Dendritic cell treated with granulocyte-macrophage colony-stimulating factor and Interleukin-4, amounts not matched to agents 40 ng/mL and 50 ng/mL, for 4 days (primary cell): ENCODE data around the gene DEFB132.
"Not testable (repeated sequence)": the region's sequence is repeated elsewhere in the genome, so short reads cannot be mapped to it uniquely, and the experiment has no call there.

Experiments used
- H3K27ac Mint-ChIP-seq: one replicate; pipeline ENCODE4 v1.8.0; 2022; ENCODE audit warnings: mild to moderate bottlenecking, mixed read lengths
- H3K27me3 Mint-ChIP-seq: one replicate; pipeline ENCODE4 v1.8.0; 2022; ENCODE audit warnings: mild to moderate bottlenecking, mixed read lengths
- H3K36me3 Mint-ChIP-seq: one replicate; pipeline ENCODE4 v1.8.0; 2022; ENCODE audit warnings: low read depth, mixed read lengths
- H3K4me1 Mint-ChIP-seq: one replicate; pipeline ENCODE4 v1.8.0; 2022; ENCODE audit warnings: low read depth, mixed read lengths
- H3K4me3 Mint-ChIP-seq: one replicate; pipeline ENCODE4 v1.8.0; 2022; ENCODE audit warnings: mild to moderate bottlenecking, moderate library complexity, mixed read lengths
- H3K9me3 Mint-ChIP-seq: one replicate; pipeline ENCODE4 v1.8.0; 2022; ENCODE audit warnings: mixed read lengths
- intact Hi-C: fragments of 100-400 bp; cut with micrococcal nuclease; formaldehyde crosslinking; loops from one replicate; pipeline ENCODE4 v1.15.0; 2022

The DEFB132 gene, protein sequence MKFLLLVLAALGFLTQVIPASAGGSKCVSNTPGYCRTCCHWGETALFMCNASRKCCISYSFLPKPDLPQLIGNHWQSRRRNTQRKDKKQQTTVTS

DNA sequence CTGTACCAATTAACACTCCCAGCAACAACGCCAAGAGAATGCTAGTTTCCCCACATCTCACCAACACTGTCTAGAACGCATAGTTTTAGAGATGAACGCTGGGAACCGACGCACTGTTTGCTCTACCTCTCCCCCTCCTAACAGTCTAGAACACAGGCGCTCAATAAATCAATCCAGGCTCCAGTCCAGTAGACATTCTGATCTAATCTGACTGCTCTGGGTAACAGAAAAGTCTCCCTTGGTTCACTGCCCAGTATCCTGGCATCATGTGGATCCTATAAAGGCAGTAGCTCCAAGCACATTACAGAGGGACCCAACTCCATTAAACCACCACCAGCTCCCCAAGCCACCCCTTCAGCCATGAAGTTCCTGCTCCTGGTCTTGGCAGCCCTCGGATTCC lies at the start of gene DEFB132:
DEFB132 (plus strand) TSS at position 306 of the 400 bp plus-strand sequence; CDS start at position 361, 55 bp downstream.
- H3K36me3 Mint-ChIP-seq, result no peaks in the 10 kb centered on the region
- no peaks in the 10 kb centered on the region for H3K9me3 Mint-ChIP-seq
- H3K27me3 Mint-ChIP-seq, result peaks cover 7% of the 10 kb centered on the region
- H3K27ac Mint-ChIP-seq, result no peak within 1 kb of the TSS
- intact Hi-C loops, result no loop called here
- H3K4me1 Mint-ChIP-seq, result peaks cover 6% of the 10 kb centered on the region
- no peak within 1 kb of the TSS for H3K4me3 Mint-ChIP-seq

DNA sequence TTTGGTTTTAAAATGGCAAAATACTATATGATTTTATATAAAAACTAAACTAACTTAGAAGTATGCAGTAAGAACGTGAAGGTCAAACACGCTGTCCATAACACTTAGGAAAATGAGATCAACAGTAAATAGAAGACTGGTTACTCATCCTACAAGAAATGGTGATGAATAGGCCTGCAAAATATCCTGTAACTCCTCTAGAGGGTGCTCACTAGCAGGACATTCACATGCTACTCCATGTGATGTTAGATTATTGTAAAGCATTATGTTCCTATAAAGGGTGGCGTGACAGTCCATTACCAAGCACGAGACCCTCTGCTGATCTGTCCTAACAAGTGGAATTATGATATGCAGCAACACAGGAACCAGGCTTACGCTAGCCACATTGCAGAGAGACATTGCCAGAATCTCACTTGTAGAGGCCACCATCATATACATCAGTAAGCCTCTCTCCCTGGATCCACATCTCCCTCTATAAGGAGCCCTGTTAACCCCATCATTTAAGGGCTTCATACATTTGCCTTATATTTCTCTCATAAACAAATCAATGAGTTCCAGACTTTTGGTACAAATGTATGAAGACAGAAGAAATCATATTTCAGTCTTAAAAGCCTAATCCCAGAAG lies 48.5 kb upstream of the DEFB132 start:
- H3K4me1 Mint-ChIP-seq, result no peaks in the 10 kb centered on the region
- intact Hi-C loops, result loop anchor here (1.0 to 2.0 kb wide), 2 partner anchors 58 to 122 kb away; no protein-coding TSS in a partner anchor
- H3K27me3 Mint-ChIP-seq, result peaks cover 3% of the 10 kb centered on the region
- no peaks in the 10 kb centered on the region for H3K9me3 Mint-ChIP-seq
- no peak overlapping the region for H3K27ac Mint-ChIP-seq
- no peaks in the 10 kb centered on the region for H3K36me3 Mint-ChIP-seq
- no peak overlapping the region for H3K4me3 Mint-ChIP-seq

DNA sequence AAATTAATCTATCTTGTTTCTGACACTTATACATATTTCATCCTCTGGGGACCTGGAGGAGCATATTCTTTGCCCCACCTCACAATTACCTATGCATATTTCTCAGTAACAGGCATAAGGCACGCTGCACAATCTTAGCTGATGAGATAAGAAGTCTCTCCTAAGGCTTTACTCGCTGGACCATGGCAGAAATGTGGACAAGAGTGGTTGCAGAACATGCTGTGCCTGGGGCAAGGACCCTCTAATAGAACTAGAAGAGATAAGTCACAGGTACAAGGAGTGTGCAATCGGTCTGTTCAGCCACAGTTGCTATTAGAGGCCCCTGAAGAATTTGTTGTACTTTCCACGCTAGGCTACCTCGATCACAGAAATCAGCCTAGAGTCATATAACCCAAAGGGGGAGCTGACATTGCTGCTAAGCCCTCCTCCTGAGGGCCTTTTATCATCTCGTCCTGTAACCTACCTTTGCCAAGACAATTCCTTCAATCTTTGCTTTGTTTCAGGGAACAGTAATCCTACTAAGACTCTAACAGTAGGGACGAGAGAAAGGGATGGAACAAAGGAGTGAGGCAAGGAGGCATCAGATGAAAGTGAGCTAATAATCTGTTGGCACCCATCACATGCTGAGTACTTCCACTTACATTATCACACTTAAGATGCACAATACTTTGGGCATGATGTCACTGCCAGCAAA lies 46.6 kb upstream of the DEFB132 start:
- Mint-ChIP-seq H3K9me3 (no peaks in the 10 kb centered on the region), H3K4me3 (no peak overlapping the region), H3K36me3 (no peaks in the 10 kb centered on the region), H3K4me1 (no peaks in the 10 kb centered on the region), H3K27ac (no peak overlapping the region), H3K27me3 (no peaks in the 10 kb centered on the region)
- intact Hi-C loops, result no loop called here

DNA sequence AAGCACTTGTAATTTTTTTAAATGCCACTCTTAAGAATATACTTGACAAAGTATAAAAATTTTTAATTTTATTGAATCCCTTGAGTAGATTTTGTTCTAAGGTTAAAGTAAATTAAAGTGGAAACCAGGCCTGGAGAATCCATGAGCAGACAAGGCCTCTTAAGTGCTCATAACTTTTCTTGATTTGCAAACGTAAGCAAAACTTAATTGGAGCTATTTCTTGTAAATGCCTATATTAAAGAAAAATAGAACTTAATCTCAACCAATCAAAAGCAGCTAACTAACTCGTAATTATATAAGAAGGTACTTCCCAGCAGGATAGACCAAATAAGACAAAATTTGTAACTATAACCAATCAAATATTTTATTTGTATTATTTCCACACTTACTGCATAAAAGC lies 43.1 kb upstream of the DEFB132 start:
- no peak overlapping the region for H3K27ac Mint-ChIP-seq
- no peaks in the 10 kb centered on the region for H3K36me3 Mint-ChIP-seq
- H3K4me3 Mint-ChIP-seq, result no peak overlapping the region
- intact Hi-C loops, result no loop called here
- peaks cover 2% of the 10 kb centered on the region for H3K4me1 Mint-ChIP-seq
- no peaks in the 10 kb centered on the region for H3K9me3 Mint-ChIP-seq
- H3K27me3 Mint-ChIP-seq, result no peaks in the 10 kb centered on the region

DNA sequence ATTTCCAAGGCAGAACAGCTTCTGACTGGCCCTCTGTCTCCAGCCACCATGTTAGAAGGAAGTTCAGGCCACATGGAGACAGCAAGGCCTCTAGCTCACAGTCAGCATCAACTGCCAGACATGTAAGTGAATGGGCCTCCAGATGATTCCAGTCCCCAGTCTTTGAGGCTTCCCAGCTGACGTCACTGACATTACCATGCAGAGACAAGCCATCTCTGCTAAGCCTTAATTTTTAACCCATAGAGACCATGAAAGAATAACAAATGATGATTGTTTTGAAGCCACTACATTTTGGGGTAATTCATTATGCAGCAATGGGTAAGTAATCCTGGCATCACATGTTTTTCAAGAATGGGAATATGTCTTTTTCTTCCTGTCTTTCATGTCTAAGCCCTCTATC lies 41.7 kb upstream of the DEFB132 start:
- H3K4me3 Mint-ChIP-seq, result no peak overlapping the region
- H3K9me3 Mint-ChIP-seq, result no peaks in the 10 kb centered on the region
- H3K4me1 Mint-ChIP-seq, result peaks cover 6% of the 10 kb centered on the region
- no peak overlapping the region for H3K27ac Mint-ChIP-seq
- peaks cover 11% of the 10 kb centered on the region for H3K27me3 Mint-ChIP-seq
- intact Hi-C loops, result no loop called here
- H3K36me3 Mint-ChIP-seq, result no peaks in the 10 kb centered on the region

DNA sequence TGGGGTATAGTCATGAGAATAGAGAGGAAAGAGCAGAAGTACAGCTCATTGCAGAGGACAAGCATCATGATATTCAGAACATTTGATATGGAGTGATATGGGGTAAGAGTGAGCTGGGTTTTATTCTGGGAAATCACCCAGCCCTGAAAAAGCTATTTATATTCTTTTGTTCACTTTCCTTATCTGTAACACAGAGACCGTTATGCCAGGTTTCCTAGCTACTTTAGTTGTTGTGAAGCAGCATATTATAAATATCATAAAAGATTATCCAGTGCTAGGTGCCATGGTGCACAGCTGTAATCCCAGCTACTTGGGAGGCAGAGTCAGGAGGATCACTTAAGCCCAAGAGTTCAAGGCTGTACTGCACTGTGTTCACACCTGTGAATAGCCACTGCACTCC lies 40.3 kb upstream of the DEFB132 start:
- Mint-ChIP-seq H3K27ac (no peak overlapping the region), H3K36me3 (no peaks in the 10 kb centered on the region), H3K4me3 (no peak overlapping the region), H3K27me3 (peaks cover 20% of the 10 kb centered on the region), H3K9me3 (no peaks in the 10 kb centered on the region), H3K4me1 (peaks cover 6% of the 10 kb centered on the region)
- intact Hi-C loops, result no loop called here

DNA sequence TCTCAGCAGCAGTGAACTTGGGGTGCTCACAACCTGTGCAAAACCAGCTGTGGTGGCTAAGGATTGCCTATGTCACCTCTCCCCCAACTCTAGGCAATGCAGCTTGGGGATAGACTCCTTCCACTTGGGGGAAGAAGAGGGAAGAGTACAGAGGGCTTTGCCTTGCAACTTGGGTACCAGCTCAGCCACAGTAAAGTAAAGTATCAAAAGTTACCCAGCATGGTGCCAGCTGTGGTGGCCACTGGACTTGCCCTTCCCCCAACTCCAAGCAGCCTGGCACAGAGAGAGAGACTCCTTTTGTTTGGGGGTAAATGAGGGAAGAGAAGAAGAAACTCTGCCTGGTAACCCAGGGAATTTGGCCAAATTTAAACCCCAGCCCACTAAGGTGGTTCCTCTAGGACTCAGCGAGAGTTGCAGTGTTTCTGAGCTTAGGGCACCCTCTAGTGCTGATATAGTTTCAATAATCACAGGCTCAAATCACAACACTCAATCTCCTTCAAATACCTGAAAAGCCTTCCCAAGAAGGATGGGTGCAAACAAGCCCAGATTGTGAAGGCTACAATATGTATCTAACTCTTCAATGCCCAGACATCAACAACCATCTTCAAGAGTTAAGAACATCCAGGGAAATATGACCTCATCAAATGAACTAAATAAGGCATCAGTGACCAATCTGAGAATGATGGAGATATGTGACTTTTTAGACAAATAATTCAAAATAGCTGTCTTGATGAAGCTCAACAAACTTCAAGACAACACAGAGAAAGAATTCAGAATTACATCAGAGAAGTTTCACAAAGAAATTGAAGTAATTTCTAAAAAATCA lies 38.0 kb upstream of the DEFB132 start:
- no peak overlapping the region for H3K27ac Mint-ChIP-seq
- H3K9me3 Mint-ChIP-seq, result no peaks in the 10 kb centered on the region
- intact Hi-C loops, result no loop called here
- H3K36me3 Mint-ChIP-seq, result no peaks in the 10 kb centered on the region
- H3K4me3 Mint-ChIP-seq, result no peak overlapping the region
- peaks cover 6% of the 10 kb centered on the region for H3K4me1 Mint-ChIP-seq
- H3K27me3 Mint-ChIP-seq, result peaks cover 28% of the 10 kb centered on the region

DNA sequence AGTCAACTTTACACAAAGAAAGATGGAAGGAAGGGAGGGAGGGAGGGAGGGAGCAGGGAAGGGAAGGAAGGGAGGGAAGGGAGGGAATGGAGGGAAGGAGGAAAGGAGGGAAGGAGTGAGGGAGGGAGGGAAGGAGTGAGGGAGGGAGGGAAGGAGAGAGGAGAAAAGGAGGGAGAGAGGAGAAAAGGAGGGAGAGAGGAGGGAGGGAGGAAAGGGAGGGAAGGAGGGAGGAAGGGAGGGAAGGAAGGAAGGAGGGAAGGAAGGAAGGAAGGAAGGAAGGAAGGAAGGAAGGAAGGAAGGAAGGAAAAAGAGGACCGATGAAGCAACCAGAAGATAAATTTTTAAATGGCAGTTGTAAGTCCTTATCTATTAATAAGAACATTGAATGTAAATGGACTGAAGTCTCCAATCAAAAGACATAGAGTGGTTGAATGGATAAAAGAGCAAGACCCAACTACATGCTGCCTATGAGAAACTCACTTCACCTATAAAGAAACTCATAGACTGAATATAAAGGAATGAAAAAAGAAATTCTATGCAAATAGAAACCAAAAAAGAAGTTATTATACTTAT lies 36.2 kb upstream of the DEFB132 start:
- intact Hi-C loops, result no loop called here
- peaks cover 28% of the 10 kb centered on the region for H3K27me3 Mint-ChIP-seq
- H3K9me3 Mint-ChIP-seq, result no peaks in the 10 kb centered on the region
- no peak overlapping the region for H3K27ac Mint-ChIP-seq
- no peaks in the 10 kb centered on the region for H3K36me3 Mint-ChIP-seq
- H3K4me3 Mint-ChIP-seq, result no peak overlapping the region
- H3K4me1 Mint-ChIP-seq, result peaks cover 6% of the 10 kb centered on the region

DNA sequence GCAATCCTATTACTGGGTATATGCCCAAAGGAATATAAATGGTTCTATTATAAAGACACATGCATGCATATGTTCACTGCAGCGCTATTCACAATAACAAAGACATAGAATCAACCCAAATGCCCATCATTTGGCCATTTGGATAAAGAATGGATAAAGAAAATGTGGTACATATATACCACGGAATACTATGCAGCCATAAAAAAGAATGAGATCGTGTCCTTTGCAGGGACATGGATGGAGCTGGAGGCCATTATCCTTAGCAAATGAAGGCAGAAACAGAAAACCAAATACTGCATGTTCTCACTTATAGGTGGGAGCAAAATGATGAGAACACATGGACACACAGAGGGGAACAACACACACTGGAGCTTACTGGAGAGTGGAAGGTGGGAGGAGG lies 31.6 kb upstream of the DEFB132 start:
- H3K36me3 Mint-ChIP-seq, H3K9me3 Mint-ChIP-seq, H3K4me3 Mint-ChIP-seq, H3K27ac Mint-ChIP-seq, intact Hi-C loops: not testable (repeated sequence)
- Mint-ChIP-seq H3K27me3 (peaks cover 16% of the 10 kb centered on the region), H3K4me1 (peaks cover 26% of the 10 kb centered on the region)

DNA sequence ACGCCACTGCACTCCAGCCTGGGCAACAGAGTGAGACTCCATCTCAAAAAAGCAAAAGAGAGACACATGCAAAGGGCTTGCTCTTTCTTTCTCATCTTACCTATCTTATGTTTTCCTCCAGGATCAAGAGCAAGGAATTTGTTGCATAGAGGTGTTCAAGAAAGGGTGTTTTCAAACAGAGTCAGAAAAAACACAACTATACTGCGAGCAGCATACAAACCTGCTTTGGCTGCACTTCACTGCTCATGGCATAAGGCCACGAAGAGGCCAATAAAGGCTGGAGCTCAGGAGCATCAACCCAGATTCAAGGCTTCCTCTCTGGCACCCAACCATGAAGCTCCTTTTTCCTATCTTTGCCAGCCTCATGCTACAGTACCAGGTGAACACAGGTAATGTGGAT lies 30.6 kb upstream of the DEFB132 start, which contains the start of gene DEFB129:
DEFB129 (plus strand) TSS at position 301 of the 400 bp plus-strand sequence; CDS start at position 332, 31 bp downstream.
- Mint-ChIP-seq H3K36me3 (no peaks in the 10 kb centered on the region), H3K27ac (peak within 1 kb of the TSS; percentile 77), H3K4me1 (peaks cover 26% of the 10 kb centered on the region), H3K27me3 (peaks cover 10% of the 10 kb centered on the region), H3K4me3 (no peak within 1 kb of the TSS), H3K9me3 (no peaks in the 10 kb centered on the region)
- intact Hi-C loops, result no loop called here

DNA sequence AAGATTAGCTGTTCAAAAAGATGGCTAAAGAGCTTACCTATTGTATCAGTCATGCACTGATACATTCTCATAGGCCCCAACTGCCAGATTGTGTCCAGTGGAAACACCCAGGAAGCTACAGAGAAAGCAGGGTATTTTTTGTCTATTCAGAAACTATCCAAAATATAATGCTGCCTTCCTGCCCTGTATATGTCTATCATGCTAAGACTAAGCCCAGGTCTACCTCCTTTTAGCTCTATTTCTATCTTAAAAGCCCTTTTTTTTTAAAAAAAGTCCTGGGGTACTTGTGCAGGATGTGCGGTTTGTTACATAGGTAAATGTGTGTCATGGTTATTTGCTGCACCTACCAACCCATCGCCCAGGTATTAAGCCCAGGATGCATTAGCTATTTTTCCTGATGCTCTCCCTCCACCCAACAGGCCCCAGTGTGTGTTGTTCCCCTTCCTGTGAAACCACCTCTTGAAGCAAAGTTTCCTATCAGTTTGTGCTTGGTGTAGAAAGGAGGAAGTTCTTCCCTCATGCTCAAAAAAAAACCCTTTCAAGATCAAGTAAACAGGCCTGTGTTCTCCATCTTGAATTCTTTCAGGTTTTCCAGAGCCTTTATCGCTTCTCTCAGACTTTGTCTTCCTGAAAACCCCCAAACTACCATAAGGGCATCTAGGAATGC lies 30.0 kb upstream of the DEFB132 start:
- H3K27ac Mint-ChIP-seq, result peak overlapping the region; percentile 77
- H3K36me3 Mint-ChIP-seq, result no peaks in the 10 kb centered on the region
- H3K4me1 Mint-ChIP-seq, result peaks cover 26% of the 10 kb centered on the region
- intact Hi-C loops, result no loop called here
- peaks cover 7% of the 10 kb centered on the region for H3K27me3 Mint-ChIP-seq
- no peak overlapping the region for H3K4me3 Mint-ChIP-seq
- H3K9me3 Mint-ChIP-seq, result no peaks in the 10 kb centered on the region

DNA sequence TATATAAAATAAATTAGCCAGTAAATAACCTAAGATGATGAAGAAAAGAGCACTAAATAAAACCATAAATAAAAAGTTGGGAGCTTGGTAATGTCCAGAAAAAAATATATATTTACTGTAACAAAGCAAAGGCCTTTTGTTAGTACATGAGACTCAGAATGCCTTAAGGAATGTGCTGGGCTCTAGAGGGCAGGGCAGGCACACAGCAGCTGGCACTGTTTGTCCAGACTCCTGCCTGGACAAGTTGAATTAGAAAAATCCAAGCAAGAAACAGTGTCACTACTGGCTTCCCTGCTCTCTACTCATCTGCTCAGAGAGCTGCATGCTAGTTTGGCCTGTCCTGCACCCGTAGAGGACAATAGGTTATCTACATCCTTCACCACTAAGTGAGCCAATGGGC lies 21.6 kb upstream of the DEFB132 start:
- Mint-ChIP-seq H3K4me3 (no peak overlapping the region), H3K27ac (no peak overlapping the region), H3K27me3 (no peaks in the 10 kb centered on the region), H3K4me1 (peaks cover 19% of the 10 kb centered on the region), H3K9me3 (no peaks in the 10 kb centered on the region), H3K36me3 (no peaks in the 10 kb centered on the region)
- intact Hi-C loops, result no loop called here

DNA sequence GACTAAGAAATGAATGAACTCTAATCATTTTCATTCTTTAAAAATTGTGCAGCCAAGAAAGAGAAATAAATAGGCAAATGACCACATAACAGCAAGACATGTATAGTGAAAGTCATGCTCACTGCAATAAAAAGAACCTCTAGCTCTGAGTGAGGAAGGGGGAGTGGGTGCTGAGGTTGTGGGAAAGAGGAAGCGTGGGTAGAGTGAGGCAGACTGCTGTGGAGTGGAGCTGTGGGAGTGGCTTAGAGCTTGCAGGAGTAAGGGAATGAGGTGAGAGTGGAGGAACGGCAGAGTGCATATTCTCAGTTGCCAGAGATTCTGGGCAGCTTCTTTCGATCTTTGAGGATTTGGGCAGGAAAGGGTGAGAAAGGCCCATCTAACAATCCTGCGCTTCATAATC lies 20.0 kb upstream of the DEFB132 start:
- Mint-ChIP-seq H3K4me3 (peak overlapping the region; percentile 73), H3K36me3 (no peaks in the 10 kb centered on the region), H3K4me1 (peaks cover 19% of the 10 kb centered on the region), H3K27ac (peak overlapping the region; percentile 83), H3K9me3 (no peaks in the 10 kb centered on the region), H3K27me3 (no peaks in the 10 kb centered on the region)
- intact Hi-C loops, result no loop called here
